Activated naive CD4-positive, alpha-beta T cell treated with anti-CD3 and anti-CD28 coated beads for 36 hours (primary cell): ENCODE results near the gene CDH22. TPM values are rescaled to one million over a fixed set of nuclear protein-coding genes. Genes with fewer than 3 reads are reported as not detected.

ENCODE experiments used
- CTCF ChIA-PET: fragments of 350-600 bp; sonication (Branson Sonifier 250); formaldehyde crosslinking; loops from one replicate; lab custom pipeline; 2021; ENCODE audit warnings: antibody characterized with exemption; lab: Charles Lee
- DNase-seq: peaks from one replicate; pipeline ENCODE4 v3.0.0-alpha.2; 2020
- H3K27ac Mint-ChIP-seq: one replicate; pipeline ENCODE4 v1.8.0; 2021; ENCODE audit warnings: mild to moderate bottlenecking, mixed read lengths
- H3K27me3 Mint-ChIP-seq: one replicate; pipeline ENCODE4 v1.8.0; 2021; ENCODE audit warnings: low read depth, mixed read lengths
- H3K36me3 Mint-ChIP-seq: one replicate; pipeline ENCODE4 v1.8.0; 2021; ENCODE audit warnings: low read depth, mixed read lengths
- H3K4me1 Mint-ChIP-seq: one replicate; pipeline ENCODE4 v1.8.0; 2021; ENCODE audit warnings: low read depth, mixed read lengths
- H3K4me3 Mint-ChIP-seq: one replicate; pipeline ENCODE4 v1.8.0; 2021; ENCODE audit warnings: mild to moderate bottlenecking, moderate library complexity, mixed read lengths
- H3K9me3 Mint-ChIP-seq: one replicate; pipeline ENCODE4 v1.8.0; 2021; ENCODE audit warnings: mixed read lengths
- intact Hi-C: fragments of 100-400 bp; cut with micrococcal nuclease; formaldehyde crosslinking; loops from one replicate; pipeline ENCODE4 v1.15.1; 2023
- total RNA-seq, 2 experiments: library from RNA; stranded (reverse); gene quantifications; one replicate each; pipeline ENCODE4 v1.2.3, GENCODE V29; 2021

CDH22 gene
- total RNA-seq, 2 experiments from 2014 or later: 0.07 TPM; not detected in 1

GRCh38 chr20:46209930-46210671, 98.2 kb downstream of the CDH22 start:
- Mint-ChIP-seq H3K27me3 (peaks cover 42% of the 10 kb centered on the region), H3K36me3 (no peaks in the 10 kb centered on the region)
- CTCF ChIA-PET: no interaction called here

DNA sequence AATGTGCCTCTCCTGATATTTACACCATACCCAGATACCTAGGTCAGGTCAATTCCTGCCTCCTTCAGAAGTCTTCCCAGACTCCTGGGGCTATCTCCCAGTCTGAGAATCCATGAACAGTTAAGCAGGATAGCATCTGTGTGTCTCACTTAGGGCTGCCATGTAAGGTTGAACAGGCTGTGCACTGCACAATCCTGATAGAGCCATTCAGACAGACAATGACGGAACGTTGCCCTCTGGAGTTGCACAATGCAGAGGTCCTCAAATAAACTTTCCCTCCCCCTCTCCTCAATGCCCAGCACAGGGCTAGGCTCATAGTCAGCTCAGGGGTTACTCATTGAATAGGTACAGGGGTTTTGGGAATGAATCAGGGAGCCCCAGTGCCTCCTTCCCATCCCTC, 100.5 kb downstream of the CDH22 start:
- H3K27me3 Mint-ChIP-seq: peaks cover 40% of the 10 kb centered on the region
- H3K9me3 Mint-ChIP-seq: no peaks in the 10 kb centered on the region
- H3K36me3 Mint-ChIP-seq: no peaks in the 10 kb centered on the region
- DNase-seq: no peak
- H3K4me3 Mint-ChIP-seq: no peak overlapping the region
- H3K4me1 Mint-ChIP-seq: peaks cover 10% of the 10 kb centered on the region
- no peak overlapping the region for H3K27ac Mint-ChIP-seq
- CTCF ChIA-PET: no interaction called here
- intact Hi-C loops: no loop called here

More at GRCh38 chr20:46209930-46210671, 98.2 kb downstream of the CDH22 start:
- Mint-ChIP-seq H3K27ac (no peak overlapping the region), H3K9me3 (no peaks in the 10 kb centered on the region), H3K4me1 (peaks cover 10% of the 10 kb centered on the region), H3K4me3 (no peak overlapping the region)
- intact Hi-C loops: no loop called here
- no peak for DNase-seq

DNA sequence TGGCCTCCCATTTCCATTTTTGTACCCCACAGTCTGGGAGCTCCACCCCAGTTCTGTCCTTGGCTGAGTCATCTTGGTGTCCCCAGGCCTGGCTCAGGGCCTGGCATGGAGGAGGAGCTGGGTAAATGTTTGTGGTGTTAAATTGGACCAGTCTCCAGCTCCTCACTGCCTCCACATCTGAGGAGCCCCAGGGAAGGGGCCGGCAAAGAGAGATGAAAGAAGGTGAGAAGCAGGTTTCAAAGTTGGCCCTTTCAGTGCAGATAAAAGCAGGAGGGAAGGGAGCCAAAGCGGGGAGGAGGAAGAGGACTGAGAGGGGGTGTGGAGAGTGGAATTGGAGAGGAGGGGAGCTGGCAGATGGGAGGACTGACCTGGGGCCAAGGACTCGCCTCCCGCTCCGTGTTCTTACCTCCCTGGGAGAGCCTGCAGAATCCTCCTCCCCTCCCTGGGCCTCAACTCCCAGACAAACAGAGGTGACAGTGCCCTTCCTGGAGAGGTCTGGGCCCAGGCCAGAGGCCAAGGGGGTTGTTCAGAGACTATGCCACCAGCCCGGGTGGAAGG, 101.2 kb downstream of the CDH22 start:
- H3K9me3 Mint-ChIP-seq: no peaks in the 10 kb centered on the region
- peaks cover 38% of the 10 kb centered on the region for H3K27me3 Mint-ChIP-seq
- H3K4me1 Mint-ChIP-seq: peaks cover 10% of the 10 kb centered on the region
- no peak overlapping the region for H3K4me3 Mint-ChIP-seq
- H3K27ac Mint-ChIP-seq: no peak overlapping the region
- DNase-seq: no peak
- H3K36me3 Mint-ChIP-seq: no peaks in the 10 kb centered on the region
- CTCF ChIA-PET: no interaction called here
- intact Hi-C loops: no loop called here

GRCh38 chr20:46206025-46206424, 102.3 kb downstream of the CDH22 start:
- CTCF ChIA-PET: interaction anchor here (1.3 kb wide), 1 partner anchor 73 kb away, joined by 3 read pairs; no protein-coding TSS in a partner anchor
- Mint-ChIP-seq H3K4me1 (peaks cover 10% of the 10 kb centered on the region), H3K27me3 (peaks cover 39% of the 10 kb centered on the region), H3K9me3 (no peaks in the 10 kb centered on the region), H3K36me3 (no peaks in the 10 kb centered on the region), H3K4me3 (no peak overlapping the region), H3K27ac (no peak overlapping the region)
- intact Hi-C loops: no loop called here
- no peak for DNase-seq

DNA sequence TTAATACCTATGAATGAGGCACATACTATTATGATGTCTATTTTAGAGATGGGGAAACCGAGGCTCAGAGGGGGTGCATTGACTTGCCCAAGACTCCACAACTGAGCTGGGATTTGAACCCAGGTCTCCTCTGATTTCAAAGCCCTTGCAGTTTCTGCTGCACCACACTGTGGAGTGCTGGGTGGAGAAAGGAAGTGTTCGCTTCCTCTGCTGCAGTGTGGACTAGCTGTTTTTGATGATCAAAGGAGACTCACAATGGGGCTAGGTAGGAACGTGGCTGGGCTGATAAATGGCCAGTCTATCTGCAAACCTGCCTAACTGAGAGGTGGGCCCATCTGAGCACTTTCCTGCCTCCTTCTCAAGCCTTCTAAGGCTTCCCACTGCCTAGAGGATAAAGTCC, 102.9 kb downstream of the CDH22 start:
- intact Hi-C loops: no loop called here
- DNase-seq: no peak
- Mint-ChIP-seq H3K9me3 (no peaks in the 10 kb centered on the region), H3K27me3 (peaks cover 38% of the 10 kb centered on the region), H3K36me3 (no peaks in the 10 kb centered on the region), H3K4me1 (peaks cover 10% of the 10 kb centered on the region), H3K27ac (no peak overlapping the region), H3K4me3 (no peak overlapping the region)
- CTCF ChIA-PET: interaction anchor here (1.3 kb wide), 1 partner anchor 72 kb away, joined by 3 read pairs; no protein-coding TSS in a partner anchor

- no peaks in the 10 kb centered on the region for H3K36me3 Mint-ChIP-seq
- no peak overlapping the region for H3K27ac Mint-ChIP-seq
- no peak for DNase-seq
- no peak overlapping the region for H3K4me3 Mint-ChIP-seq
- CTCF ChIA-PET: interaction anchor here (0.5 to 0.6 kb wide), 2 partner anchors 59 to 153 kb away, joined by 4 to 5 read pairs; no protein-coding TSS in a partner anchor
- H3K9me3 Mint-ChIP-seq: no peaks in the 10 kb centered on the region
- peaks cover 10% of the 10 kb centered on the region for H3K4me1 Mint-ChIP-seq
- peaks cover 37% of the 10 kb centered on the region for H3K27me3 Mint-ChIP-seq
- intact Hi-C loops: no loop called here
Measured at GRCh38 chr20:46204594-46205186, 103.6 kb downstream of the CDH22 start.

GRCh38 chr20:46203510-46203837, 104.8 kb downstream of the CDH22 start:
- intact Hi-C loops: no loop called here
- Mint-ChIP-seq H3K36me3 (no peaks in the 10 kb centered on the region), H3K27ac (no peak overlapping the region), H3K27me3 (peaks cover 40% of the 10 kb centered on the region), H3K9me3 (no peaks in the 10 kb centered on the region), H3K4me1 (peaks cover 10% of the 10 kb centered on the region), H3K4me3 (no peak overlapping the region)
- DNase-seq: no peak
- CTCF ChIA-PET: interaction anchor here (0.6 kb wide), 1 partner anchor 190 kb away, joined by 4 read pairs; no protein-coding TSS in a partner anchor

- CTCF ChIA-PET: interaction anchor here (0.8 kb wide), 1 partner anchor 450 kb away, joined by 3 read pairs; no protein-coding TSS in a partner anchor
- H3K4me1 Mint-ChIP-seq: peaks cover 10% of the 10 kb centered on the region
- no peak overlapping the region for H3K4me3 Mint-ChIP-seq
- no peaks in the 10 kb centered on the region for H3K36me3 Mint-ChIP-seq
- intact Hi-C loops: no loop called here
- no peak for DNase-seq
- H3K27me3 Mint-ChIP-seq: peaks cover 42% of the 10 kb centered on the region
- H3K27ac Mint-ChIP-seq: no peak overlapping the region
- H3K9me3 Mint-ChIP-seq: no peaks in the 10 kb centered on the region
Measured at GRCh38 chr20:46202766-46203509, 105.4 kb downstream of the CDH22 start.

- DNase-seq: no peak
- Mint-ChIP-seq H3K27me3 (peaks cover 42% of the 10 kb centered on the region), H3K36me3 (no peaks in the 10 kb centered on the region), H3K9me3 (no peaks in the 10 kb centered on the region), H3K4me3 (no peak overlapping the region), H3K4me1 (peaks cover 3% of the 10 kb centered on the region), H3K27ac (no peak overlapping the region)
- CTCF ChIA-PET: no interaction called here
- intact Hi-C loops: no loop called here
Measured at GRCh38 chr20:46200582-46201570, 107.4 kb downstream of the CDH22 start.

- no peaks in the 10 kb centered on the region for H3K36me3 Mint-ChIP-seq
- H3K9me3 Mint-ChIP-seq: no peaks in the 10 kb centered on the region
- peaks cover 39% of the 10 kb centered on the region for H3K27me3 Mint-ChIP-seq
- no peak overlapping the region for H3K27ac Mint-ChIP-seq
- CTCF ChIA-PET: no interaction called here
- intact Hi-C loops: no loop called here
- H3K4me3 Mint-ChIP-seq: no peak overlapping the region
- H3K4me1 Mint-ChIP-seq: no peaks in the 10 kb centered on the region
- peak; percentile 12 for DNase-seq
Measured at GRCh38 chr20:46199198-46199597, 109.1 kb downstream of the CDH22 start.

DNA sequence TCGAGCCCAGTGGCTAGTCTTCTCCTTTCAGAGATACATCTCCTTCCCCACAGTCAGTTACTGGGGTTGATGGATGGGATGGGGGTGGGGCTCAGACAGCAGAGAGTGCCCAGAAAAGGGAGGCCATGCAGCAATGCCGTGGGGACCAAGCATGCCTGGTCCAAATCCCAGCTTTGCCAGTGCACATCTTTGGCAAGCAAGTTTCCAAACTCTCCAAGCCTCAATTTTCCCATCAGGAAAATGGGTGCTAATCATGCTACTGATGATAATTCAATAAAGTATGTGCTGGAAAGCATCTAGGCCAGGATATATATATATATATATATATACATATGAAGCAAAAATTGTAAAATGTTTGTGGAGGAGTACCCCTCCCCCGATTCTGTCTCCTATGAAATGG, 111.3 kb downstream of the CDH22 start:
- Mint-ChIP-seq H3K27ac (no peak overlapping the region), H3K4me1 (no peaks in the 10 kb centered on the region), H3K9me3 (no peaks in the 10 kb centered on the region), H3K27me3 (peaks cover 34% of the 10 kb centered on the region), H3K36me3 (no peaks in the 10 kb centered on the region), H3K4me3 (no peak overlapping the region)
- intact Hi-C loops: no loop called here
- CTCF ChIA-PET: interaction anchor here (1.0 kb wide), 1 partner anchor 65 kb away, joined by 3 read pairs; no protein-coding TSS in a partner anchor
- DNase-seq: no peak
